Measurements from ENCODE around the gene EMILIN1. TPM values are rescaled to one million over a fixed set of nuclear protein-coding genes. Genes with fewer than 3 reads are reported as not detected.

EMILIN1 gene
- total and polyA plus RNA-seq, 10 of the 15 experiments (the other 5 are each of a cell fraction or from before 2014, with no cell fraction given), result 0.01 to 2.3 (median 1.2) TPM; not detected in 2

DNA sequence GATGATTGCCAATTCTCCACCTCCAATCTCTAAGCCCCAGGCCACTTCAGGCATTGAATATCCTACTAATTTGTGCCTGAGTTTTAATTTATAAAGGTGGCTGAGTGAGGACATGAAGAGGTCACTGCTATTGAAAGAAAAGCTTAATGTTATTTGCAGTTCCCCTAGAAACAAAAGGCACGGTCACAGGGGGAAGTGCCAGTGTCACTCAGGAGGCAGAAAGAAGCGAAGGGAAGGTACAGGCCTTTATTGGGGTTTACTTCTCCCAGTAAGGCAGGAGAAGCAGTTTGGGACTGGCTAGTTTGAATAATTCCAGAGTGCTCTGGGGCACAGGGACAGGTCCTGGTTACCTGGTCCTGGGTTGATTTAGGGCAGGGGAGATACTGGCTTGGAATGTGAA lies 43.5 kb downstream of the EMILIN1 start:
- Histone ChIP-seq H3K4me1 (ENCODE audit: control insufficient read depth, insufficient read depth, low read length) (peaks cover 5% of the 10 kb centered on the region; the same call in 1 of the 2 replicates), H3K79me2 (ENCODE audit: control insufficient read depth, insufficient read depth, low read length) (no peaks in the 10 kb centered on the region), H3K4me3 (no peak overlapping the region), H4K20me1 (ENCODE audit: control insufficient read depth, insufficient read depth) (no peaks in the 10 kb centered on the region), H3K9ac (ENCODE audit: control insufficient read depth, insufficient read depth, low read length) (no peak overlapping the region), H2AFZ (ENCODE audit: control insufficient read depth, low read depth, low read length) (no peak overlapping the region), H3K9me3 (replicated peaks; ENCODE audit: control insufficient read depth, insufficient read depth, low read length) (no peaks in the 10 kb centered on the region), H3K4me2 (ENCODE audit: control insufficient read depth, insufficient read depth) (no peak overlapping the region), H3K27me3 (replicated peaks in 1 of 2; ENCODE audit: control insufficient read depth in 2 of 2, insufficient read depth in 2 of 2, low read length in 1 of 2) (peaks cover 7 to 8% of the 10 kb centered on the region in 2 experiments), H3K27ac (ENCODE audit: control insufficient read depth, insufficient read depth) (no peak overlapping the region), H3K36me3 (ENCODE audit: control insufficient read depth in 2 of 2, insufficient read depth in 2 of 2, low read length in 1 of 2) (no peaks in the 10 kb centered on the region)
- BruUV-seq (replicated peaks), result no TSS peak
- WGBS (ENCODE audit: insufficient coverage, insufficient replicate concordance, low lambda C conversion rate, missing lambda C conversion rate), result 59% methylated on average over 2 of the region's 2 CpGs
- CTCF ChIA-PET, result interaction anchor here (1.1 kb wide), 1 partner anchor 22 kb away, joined by 3 read pairs; no protein-coding TSS in a partner anchor
- intact Hi-C loops (cut with micrococcal nuclease; ENCODE audit: unreplicated experiment), result no loop called here
- DNase-seq (ENCODE audit: low read depth, low spot score) (no peak), ATAC-seq (no peak), FAIRE-seq (no peak)
- POLR2A ChIA-PET, result no interaction called here
- SMC1A ChIA-PET (ENCODE audit: uncharacterized antibody, unreplicated experiment), result no interaction called here
- in situ Hi-C loops (cut with MboI), result no loop called here
- no peak for TF ChIP-seq BCLAF1 (IDR thresholded peaks at IDR 0.05)
- no peak for TF ChIP-seq SUPT20H (IDR thresholded peaks at IDR 0.05; ENCODE audit: borderline replicate concordance, control insufficient read depth, low read depth, low read length)
- TF ChIP-seq ZNF622 (IDR thresholded peaks at IDR 0.05), result no peak
- TF ChIP-seq CREM (IDR thresholded peaks at IDR 0.05; ENCODE audit: low read depth), result no peak
- no peak for TF ChIP-seq MEF2A (IDR thresholded peaks at IDR 0.05; ENCODE audit: insufficient read depth, low read depth, low read length)
- TF ChIP-seq IKZF2 (IDR thresholded peaks at IDR 0.05), result no peak
- TF ChIP-seq, protein P1, sequence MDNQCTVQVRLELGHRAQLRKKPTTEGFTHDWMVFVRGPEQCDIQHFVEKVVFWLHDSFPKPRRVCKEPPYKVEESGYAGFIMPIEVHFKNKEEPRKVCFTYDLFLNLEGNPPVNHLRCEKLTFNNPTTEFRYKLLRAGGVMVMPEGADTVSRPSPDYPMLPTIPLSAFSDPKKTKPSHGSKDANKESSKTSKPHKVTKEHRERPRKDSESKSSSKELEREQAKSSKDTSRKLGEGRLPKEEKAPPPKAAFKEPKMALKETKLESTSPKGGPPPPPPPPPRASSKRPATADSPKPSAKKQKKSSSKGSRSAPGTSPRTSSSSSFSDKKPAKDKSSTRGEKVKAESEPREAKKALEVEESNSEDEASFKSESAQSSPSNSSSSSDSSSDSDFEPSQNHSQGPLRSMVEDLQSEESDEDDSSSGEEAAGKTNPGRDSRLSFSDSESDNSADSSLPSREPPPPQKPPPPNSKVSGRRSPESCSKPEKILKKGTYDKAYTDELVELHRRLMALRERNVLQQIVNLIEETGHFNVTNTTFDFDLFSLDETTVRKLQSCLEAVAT (IDR thresholded peaks at IDR 0.05), result no peak
- TF ChIP-seq RB1 (IDR thresholded peaks at IDR 0.05; ENCODE audit: borderline replicate concordance), result no peak
- no peak for TF ChIP-seq NFXL1 (IDR thresholded peaks at IDR 0.05; ENCODE audit: borderline replicate concordance)
- TF ChIP-seq, protein P2, sequence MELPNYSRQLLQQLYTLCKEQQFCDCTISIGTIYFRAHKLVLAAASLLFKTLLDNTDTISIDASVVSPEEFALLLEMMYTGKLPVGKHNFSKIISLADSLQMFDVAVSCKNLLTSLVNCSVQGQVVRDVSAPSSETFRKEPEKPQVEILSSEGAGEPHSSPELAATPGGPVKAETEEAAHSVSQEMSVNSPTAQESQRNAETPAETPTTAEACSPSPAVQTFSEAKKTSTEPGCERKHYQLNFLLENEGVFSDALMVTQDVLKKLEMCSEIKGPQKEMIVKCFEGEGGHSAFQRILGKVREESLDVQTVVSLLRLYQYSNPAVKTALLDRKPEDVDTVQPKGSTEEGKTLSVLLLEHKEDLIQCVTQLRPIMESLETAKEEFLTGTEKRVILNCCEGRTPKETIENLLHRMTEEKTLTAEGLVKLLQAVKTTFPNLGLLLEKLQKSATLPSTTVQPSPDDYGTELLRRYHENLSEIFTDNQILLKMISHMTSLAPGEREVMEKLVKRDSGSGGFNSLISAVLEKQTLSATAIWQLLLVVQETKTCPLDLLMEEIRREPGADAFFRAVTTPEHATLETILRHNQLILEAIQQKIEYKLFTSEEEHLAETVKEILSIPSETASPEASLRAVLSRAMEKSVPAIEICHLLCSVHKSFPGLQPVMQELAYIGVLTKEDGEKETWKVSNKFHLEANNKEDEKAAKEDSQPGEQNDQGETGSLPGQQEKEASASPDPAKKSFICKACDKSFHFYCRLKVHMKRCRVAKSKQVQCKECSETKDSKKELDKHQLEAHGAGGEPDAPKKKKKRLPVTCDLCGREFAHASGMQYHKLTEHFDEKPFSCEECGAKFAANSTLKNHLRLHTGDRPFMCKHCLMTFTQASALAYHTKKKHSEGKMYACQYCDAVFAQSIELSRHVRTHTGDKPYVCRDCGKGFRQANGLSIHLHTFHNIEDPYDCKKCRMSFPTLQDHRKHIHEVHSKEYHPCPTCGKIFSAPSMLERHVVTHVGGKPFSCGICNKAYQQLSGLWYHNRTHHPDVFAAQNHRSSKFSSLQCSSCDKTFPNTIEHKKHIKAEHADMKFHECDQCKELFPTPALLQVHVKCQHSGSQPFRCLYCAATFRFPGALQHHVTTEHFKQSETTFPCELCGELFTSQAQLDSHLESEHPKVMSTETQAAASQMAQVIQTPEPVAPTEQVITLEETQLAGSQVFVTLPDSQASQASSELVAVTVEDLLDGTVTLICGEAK (IDR thresholded peaks at IDR 0.05; ENCODE audit: borderline replicate concordance), result no peak
- TF ChIP-seq BCL11A (IDR thresholded peaks at IDR 0.05; ENCODE audit: low read depth, low read length), result no peak
- no peak for TF ChIP-seq SMAD1 (IDR thresholded peaks at IDR 0.05; ENCODE audit: low read depth, partially characterized antibody)
- RAD21 ChIA-PET (ENCODE audit: unreplicated experiment), result no interaction called here

Data from GM12878 (cell line).